ENCODE measurements around the gene TRIP13.
A peak's percentile ranks its signal among the peaks of the same experiment; 100 is the strongest.
"Not testable (repeated sequence)": the region's sequence is repeated elsewhere in the genome, so short reads cannot be mapped to it uniquely, and the experiment has no call there.

Gene TRIP13, protein sequence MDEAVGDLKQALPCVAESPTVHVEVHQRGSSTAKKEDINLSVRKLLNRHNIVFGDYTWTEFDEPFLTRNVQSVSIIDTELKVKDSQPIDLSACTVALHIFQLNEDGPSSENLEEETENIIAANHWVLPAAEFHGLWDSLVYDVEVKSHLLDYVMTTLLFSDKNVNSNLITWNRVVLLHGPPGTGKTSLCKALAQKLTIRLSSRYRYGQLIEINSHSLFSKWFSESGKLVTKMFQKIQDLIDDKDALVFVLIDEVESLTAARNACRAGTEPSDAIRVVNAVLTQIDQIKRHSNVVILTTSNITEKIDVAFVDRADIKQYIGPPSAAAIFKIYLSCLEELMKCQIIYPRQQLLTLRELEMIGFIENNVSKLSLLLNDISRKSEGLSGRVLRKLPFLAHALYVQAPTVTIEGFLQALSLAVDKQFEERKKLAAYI

DNA sequence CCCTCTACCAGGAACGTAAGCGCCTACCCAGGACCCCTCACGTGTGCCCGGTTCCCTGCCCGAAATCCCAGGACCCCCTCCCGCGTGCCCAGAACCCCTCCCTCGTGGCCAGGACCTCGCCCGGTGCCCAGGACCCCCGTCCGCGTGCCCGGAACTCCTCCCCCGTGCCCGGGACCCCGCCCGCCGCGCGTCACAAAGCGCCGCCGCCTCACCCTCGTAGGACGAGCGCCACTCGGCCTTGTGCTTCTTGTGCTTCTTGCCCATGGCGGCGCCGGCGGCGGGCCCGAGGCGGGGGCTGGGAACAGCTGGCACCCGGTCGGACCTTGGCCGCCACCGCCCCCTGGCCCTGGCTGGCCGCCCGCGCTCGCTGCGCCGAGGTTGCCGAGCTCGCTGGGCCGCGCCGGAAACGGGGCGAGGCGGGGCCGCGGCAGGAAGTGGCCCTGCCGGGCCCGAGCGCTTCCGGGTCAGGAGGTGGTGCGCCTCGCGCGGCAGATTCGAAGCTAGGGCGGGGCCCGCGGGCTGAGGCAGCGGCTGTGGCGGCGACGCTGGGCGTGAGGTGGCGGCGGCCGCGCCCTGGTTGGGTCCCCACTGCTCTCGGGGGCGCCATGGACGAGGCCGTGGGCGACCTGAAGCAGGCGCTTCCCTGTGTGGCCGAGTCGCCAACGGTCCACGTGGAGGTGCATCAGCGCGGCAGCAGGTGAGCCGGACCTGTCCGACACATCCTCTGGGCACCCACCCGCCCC, at the start of gene TRIP13, which contains the start of gene BRD9:
Gene TRIP13, plus strand, starts transcription at position 491 of the 743 bp plus-strand sequence. Its CDS starts 115 bp downstream, at position 606.
Gene BRD9, minus strand, starts transcription at position 408 of the 743 bp plus-strand sequence. Its CDS starts 144 bp downstream, at position 264.
- peak; percentile 83 for DNase-seq (ENCODE audit: low read depth)

DNA sequence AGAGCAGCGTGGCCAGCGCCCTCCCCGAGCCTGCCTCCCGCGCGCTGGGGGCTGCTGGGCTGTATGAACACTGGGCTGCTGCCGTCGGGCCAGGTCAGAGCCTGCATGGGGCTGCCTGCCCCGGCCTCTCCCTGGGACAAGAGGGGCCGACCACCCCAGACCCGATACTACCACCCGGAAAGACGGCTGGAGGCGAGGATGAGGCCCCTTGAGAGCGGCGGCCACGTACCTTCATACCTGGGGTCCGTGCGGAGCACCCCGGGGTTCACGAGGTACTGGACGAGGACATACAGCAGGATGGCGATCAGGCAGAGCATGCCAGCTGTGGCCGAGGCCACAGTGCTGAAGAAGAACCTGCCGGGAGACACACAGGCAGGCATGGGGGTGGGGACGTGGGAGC, 49.3 kb upstream of the TRIP13 start:
- DNase-seq (ENCODE audit: low read depth): not testable (repeated sequence)

DNA sequence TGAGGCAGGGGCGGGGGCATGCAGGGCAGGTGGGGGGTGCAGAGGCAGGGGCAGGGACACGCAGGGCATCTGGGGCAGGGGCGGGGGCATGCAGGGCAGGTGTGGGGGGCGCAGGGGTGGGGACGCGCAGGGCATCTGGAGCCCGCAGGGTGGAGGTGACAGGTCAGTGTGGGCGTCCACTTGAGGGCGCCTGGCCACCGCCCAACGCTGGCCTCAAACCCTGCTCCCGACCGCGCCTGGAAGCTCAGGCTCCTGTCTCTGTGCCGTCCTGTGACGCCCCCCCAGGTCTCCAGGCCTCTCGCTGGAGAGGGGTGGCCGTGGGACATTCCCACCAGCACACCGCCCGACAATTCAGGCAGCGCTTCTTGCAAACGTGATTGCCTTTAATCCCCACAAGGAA, 48.8 kb upstream of the TRIP13 start:
- DNase-seq (ENCODE audit: low read depth): not testable (repeated sequence)

DNA sequence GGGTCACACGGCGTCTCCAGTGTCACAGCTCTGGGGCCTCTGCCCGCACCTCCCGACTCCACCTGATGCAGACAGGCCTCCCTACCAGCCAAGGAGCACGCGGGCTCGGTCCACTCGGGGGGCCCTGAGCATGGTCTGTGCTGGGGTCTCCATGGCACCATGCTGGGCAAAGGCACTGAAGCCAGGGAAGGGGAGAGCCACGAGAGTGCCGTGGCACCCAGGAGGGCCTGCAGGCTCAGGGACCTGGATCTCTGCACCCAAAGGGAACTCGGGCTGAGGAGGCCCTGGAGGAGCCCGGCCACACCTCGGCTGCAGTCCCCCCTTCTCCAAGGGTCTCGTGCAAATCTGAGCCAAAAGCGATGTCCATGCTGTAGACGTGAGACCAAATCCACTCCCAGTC, 48.3 kb upstream of the TRIP13 start:
- not testable (repeated sequence) for DNase-seq (ENCODE audit: low read depth)

DNA sequence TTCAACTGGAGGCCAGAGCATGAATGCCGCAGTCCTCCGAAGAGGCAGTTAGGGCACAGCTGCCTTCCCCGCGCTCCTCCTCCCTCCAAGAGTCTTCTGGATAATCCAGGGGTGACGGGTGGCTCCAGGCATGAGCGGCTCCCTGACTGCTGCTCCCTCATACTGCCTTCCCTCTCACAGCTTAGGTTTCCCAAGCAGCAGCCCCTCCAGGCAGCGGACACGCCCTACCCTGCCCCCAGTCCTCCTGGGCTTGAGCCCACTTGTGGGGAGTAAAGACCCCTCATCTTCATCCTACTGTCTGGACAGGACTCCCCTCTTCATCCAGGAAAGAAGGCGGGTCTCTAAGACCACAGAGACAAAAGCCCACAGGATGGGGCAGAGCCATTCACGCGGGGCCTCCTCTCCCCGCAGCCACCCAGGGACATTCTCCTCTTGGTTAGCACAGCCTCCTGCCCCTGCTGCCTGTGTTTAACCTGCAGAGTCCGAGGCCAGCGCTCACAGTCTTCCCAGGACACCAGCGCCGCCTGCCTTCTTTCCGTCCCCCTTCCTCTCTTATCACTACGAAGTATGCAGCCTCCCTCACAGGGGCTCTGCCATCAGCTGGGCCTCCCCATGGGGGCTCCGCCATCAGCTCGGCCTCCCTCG, 47.5 kb upstream of the TRIP13 start:
- not testable (repeated sequence) for DNase-seq (ENCODE audit: low read depth)

DNA sequence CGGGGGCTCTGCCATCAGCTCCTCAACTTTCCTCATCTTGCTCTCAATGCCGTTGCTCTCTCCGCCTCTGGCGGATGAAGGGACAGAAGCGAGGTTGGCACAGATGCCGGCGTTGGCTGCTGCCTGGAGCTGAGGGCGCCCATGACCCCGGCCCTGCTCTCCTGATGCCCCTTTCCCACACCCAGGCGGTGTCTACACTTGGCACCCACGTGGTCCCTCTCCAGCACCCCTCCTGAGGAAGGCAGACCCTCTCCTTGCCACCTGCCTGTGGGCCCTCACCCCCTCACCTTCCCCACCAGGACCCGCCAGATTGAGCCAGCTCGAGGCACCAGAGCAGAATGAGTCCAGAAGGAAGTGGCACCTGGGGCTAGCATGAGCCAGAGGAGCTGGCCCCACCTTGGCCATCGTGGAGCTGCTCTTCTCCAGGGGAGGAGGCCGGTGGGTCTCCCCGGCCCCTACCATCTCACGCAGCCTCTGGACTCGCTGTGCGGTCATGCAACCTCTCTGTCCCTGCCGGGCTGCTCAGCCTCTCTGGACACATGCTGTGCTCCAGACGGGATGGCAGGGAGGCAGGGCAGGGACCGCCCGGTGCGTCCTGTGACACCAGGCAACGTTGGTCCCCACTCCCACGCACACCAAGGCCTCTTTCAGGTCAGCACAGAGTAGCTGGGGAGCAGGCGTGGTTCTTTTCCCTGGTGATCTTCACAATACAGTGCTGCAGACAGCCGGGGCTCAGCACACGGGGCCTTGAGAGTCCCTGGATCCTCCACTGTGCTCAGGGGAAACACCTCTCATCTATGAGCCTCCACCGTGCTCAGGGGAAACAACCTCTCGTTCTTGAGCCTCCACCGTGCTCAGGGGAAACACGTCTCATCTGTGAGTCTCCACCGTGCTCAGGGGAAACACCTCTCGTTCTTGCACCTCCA, 46.7 kb upstream of the TRIP13 start:
- DNase-seq (ENCODE audit: low read depth): not testable (repeated sequence)

DNA sequence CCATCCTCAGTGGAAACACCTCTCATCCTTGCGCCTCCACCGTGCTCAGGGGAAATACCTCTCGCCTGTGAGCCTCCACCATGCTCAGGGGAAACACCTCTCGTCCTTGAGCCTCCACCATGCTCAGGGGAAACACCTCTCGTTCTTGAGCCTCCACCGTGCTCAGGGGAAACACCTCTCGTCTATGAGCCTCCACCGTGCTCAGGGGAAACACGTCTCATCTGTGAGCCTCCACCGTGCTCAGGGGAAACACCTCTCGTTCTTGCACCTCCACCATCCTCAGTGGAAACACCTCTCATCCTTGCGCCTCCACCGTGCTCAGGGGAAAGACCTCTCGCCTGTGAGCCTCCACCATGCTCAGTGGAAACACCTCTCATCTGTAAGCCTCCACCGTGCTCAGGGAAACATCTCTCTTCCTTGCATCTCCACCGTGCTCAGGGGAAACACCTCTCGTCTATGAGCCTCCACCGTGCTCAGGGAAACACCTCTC, 46.0 kb upstream of the TRIP13 start:
- not testable (repeated sequence) for DNase-seq (ENCODE audit: low read depth)

DNA sequence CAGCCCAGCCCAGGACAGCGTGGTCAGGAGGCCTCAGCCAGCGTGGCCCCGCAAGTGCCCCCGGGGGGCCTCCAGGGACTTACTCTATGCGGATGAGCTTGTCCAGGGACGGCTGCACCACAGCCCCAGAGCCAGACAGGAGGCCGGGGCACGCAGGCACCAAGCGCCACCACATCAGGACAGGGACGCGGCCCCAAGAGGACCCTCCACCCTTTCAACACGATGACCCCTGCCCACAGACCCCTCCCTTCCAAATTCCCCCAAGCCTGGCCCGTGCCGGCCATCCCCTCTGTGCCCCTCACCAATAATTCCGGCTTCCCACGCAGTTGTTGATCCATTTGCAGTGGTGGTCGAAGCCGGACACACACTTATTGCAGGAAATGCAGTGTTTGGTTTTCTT, 45.5 kb upstream of the TRIP13 start:
- not testable (repeated sequence) for DNase-seq (ENCODE audit: low read depth)

DNA sequence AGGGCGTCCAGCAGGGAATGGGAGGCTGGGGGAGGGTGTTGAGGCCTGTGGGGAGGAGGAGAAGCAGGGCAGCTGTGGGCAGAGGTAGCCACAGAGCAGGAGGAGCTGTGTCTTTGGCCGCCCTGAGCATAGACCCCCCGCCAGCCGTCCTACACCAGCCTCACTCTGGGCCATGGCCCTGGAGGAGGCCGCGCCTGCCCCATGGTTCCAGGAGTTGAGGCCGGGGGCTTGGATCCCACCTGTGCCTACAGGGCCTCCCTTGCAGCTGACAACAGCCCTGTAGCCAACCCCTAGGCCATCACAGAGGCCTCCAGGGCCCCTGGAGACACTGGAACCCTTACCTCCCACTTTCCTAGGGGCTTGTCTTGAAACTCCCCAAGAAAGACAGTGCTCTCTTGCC, 44.9 kb upstream of the TRIP13 start:
- DNase-seq (ENCODE audit: low read depth): not testable (repeated sequence)

DNA sequence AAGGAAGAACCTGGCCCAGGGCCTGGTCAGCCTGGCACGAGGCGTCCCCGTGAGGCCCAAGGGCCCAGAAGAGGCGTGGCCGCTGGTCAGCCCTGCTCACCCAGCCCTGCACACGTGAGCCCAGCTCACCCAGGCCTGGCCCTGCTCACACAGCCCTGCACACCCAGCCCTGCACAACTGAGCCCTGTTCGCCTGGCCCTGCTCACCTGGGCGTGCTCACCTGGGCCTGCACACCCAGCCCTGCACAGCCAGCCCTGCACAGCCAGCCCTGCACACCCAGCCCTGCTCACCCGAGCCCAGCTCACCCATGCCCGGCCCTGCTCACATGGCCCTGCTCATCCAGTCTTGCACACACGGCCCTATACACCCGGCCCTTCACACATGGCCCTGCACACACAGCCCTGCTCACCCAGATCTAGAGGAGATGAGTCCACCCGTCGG, 44.0 kb upstream of the TRIP13 start:
- no peak for DNase-seq (ENCODE audit: low read depth)

DNA sequence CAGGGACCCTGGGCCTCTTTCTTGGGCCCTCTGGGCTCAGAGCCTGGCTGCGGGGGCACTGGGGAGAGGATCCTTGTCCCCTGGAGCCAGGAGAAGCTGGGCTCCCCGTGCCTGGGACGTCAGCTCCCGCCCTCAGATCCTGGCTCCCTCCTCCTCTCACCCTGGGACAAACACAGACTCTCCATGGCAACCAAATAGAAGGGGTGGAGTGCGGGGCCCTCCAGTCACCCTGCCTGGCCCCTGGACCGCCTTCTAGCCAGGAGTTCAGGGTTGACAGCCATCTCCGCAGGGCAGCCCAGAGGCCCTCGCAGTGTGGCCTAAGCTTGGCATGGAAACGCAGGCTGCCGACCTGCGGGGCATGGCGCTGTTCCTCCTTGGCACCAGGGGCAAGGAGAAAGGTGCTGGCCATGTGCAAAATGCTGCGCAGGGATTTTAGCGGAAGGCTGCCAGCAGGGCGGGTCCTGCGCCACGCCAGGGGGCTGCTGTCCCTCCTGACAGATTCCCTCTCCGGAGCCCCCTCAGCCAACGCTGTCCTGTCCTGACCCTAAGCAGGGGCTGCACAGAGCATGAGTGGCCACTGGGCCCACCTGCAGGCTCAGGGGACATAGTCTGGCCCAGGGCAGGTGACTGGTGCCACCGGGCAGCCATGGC, 42.9 kb upstream of the TRIP13 start:
- no peak for DNase-seq (ENCODE audit: low read depth)

DNA sequence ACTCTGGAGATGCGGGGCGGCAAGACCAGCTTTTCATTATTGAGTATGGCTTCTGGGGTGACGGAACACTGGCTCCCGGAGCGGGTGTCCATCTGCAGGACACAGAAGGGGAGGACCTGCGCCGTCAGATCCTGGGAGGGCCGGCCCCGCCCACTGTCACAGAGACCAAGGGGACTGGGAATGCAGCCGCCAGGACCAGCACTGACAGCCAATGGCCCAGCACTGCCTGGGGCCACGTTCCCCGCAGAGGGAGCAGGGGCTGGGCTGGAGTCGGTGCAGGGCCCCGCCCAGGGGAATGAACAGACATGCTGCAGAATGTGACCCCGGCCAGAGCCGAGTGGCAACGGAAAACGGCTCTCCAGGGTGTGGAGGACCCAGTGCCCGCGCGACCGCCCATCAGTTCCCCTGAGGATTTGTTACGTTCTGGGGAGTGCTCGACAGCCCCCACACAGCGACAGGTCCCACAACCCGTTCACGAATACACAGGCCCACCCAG, 42.1 kb upstream of the TRIP13 start, which contains the start of gene ZDHHC11:
Gene ZDHHC11, minus strand, starts transcription at position 476 of the 496 bp plus-strand sequence. Its CDS starts 384 bp downstream, at position 92.
- peak; percentile 24 for DNase-seq (ENCODE audit: low read depth)

DNA sequence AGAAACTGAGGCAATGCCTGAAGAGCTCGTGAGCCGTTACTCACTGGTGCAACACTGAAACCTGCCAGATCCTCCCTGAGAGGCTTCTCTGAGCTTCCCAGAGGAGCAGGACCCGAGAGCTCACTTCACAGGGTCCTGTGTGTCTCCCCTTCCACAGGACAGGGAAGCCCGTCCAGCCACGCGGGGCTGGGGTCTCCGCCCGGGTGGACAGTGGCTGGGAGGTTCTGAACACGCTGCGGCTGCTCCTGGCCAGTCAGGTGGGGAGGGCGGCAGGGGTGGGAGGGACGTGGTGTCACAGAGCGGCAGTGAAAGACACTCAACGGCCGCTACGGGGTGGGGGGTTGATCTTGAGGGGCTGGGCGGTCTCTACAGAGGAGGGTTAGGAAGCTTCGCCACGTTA, 41.6 kb upstream of the TRIP13 start:
- DNase-seq (ENCODE audit: low read depth): no peak

DNA sequence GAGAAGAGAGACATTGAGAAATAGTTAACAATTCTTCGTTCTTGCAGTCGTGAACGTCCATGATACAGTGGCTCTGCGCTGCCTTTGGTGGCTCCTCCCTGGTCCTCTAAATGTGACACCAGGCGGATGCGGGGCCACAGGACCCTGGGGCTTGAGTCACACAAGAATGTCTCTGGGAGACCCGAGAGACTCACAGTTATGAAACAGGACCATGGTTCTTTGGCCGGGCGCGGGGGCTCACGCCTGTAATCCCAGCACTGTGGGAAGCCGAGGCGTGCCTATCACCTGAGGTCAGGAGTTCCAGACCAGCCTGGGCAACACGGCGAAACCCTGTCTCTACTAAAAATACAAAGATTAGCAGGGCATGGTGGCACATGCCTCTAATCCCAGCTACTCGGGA, 41.1 kb upstream of the TRIP13 start:
- no peak for DNase-seq (ENCODE audit: low read depth)

DNA sequence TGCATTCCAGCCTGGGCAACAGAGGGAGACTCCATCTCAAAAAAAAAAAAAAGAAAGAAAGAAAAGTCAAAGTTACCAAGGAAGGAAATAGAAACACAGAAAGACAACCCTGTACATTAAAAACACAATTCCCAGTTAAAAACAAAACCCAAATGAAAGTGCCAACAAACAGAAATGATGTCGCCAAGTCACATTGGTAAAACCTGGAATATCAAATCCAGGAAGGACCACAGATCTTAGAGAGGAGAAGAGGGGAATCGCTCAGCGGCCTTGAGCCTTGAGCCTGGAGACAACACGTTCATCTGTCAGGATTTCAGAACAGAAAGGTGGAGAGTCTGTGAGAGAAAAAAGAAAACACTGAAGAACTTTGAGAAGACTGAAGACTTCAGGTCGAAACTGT, 40.7 kb upstream of the TRIP13 start:
- DNase-seq (ENCODE audit: low read depth): no peak

DNA sequence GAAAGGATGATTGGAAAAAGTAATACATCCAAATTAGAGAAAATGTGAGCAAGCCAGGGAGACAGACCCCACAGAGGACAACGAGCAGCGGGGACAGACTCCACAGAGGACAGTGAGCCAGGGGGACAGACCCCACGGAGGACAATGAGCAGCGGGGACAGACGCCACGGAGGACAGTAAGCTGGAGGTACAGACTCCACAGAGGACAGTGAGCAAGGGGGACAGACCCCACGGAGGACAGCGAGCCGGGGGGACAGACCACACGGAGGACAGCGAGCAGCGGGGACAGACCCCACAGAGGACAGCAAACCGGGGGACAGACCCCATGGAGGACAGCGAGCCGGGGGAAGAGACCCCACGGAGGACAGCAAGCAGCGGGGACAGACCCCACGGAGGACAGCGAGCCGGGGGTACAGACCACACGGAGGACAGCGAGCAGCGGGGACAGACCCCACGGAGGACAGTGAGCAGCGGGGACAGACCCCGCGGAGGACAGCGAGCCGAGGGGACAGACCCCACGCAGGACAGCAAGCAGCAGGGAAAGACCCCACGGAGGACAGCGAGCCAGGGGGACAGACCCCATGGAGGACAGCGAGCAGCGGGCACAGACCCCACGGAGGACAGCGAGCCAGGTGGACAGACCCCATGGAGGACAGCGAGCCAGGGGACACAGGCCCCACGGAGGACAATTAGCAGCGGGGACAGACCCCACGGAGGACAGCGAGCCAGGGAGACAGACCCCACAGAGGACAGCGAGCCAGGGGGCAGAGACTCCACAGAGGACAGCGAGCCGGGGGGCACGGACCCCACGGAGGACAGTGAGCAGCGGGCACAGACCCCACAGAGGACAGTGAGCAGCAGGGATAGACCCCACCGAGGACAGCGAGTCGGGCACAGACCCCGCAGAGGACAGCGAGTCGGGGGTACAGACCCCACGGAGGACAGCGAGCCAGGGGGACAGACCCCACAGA, 40.0 kb upstream of the TRIP13 start:
- DNase-seq (ENCODE audit: low read depth): no peak

DNA sequence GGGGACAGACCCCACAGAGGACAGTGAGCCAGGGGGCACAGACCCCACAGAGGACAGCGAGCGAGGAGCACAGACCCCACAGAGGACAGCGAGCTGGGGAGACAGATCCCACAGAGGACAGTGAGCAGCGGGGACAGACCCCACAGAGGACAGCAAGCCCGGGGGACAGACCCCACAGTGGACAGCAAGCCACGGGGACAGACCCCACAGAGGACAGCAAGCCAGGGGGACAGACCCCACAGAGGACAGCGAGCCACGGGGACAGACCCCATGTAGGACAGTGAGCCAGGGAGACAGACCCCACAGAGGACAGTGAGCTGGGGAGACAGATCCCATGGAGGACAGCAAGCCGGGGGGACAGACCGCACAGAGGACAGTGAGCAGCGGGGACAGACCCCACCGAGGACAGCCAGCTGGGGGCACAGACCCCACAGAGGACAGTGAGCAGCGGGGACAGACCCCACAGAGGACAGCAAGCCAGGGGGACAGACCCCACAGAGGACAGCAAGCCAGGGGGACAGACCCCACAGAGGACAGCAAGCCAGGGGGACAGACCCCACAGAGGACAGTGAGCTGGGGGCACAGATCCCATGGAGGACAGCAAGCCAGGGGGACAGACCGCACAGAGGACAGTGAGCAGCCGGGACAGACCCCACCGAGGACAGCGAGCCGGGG, 39.1 kb upstream of the TRIP13 start:
- DNase-seq (ENCODE audit: low read depth): not testable (repeated sequence)

DNA sequence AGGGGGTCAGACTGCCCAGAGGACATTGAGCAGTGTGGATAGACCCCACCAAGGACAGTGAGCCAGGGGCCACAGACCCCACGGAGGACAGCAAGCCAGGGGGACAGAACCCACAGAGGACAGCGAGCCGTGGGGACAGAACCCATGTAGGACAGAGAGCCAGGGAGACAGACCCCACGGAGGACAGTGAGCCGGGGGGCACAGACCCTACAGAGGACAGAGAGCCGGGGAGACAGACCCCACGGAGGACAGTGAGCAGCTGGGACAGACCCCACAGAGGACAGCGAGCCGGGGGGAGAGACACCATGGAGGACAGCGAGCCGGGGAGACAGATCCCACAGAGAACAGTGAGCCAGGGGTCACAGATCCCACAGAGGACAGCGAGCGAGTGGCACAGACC, 38.5 kb upstream of the TRIP13 start:
- DNase-seq (ENCODE audit: low read depth): no peak

Data from EH (cell line).